ENCODE measurements around the gene NR2F6. TPM values are rescaled to one million over a fixed set of nuclear protein-coding genes. Genes with fewer than 3 reads are reported as not detected.
A peak's percentile ranks its signal among the peaks of the same experiment; 100 is the strongest.

NR2F6 gene
- polyA plus RNA-seq (2013, experiment 1 of 2), result 64.1 TPM
- 61.0 TPM for polyA plus RNA-seq (2013, experiment 2 of 2)

GRCh38 chr19:17245535-17245984 is at the start of gene NR2F6:
NR2F6 (minus strand) TSS chr19:17245919; CDS start chr19:17245220, 699 bp downstream.
- no peaks in the 10 kb centered on the region for H3K9me3 ChIP-seq (ENCODE audit: insufficient read depth, low read depth, low read length)
- peaks cover 9% of the 10 kb centered on the region for H3K36me3 ChIP-seq (ENCODE audit: insufficient read depth, low read length)
- H3K4me1 ChIP-seq (ENCODE audit: insufficient read depth, low read length), result peaks cover 25% of the 10 kb centered on the region
- WGBS, result under 1% methylated on average over 72 of the region's 72 CpGs
- no peaks in the 10 kb centered on the region for H3K27me3 ChIP-seq (ENCODE audit: insufficient read depth, low read length)
- H3K27ac ChIP-seq (ENCODE audit: low read depth, low read length), result peak within 1 kb of the TSS; percentile 97
- H3K9ac ChIP-seq (ENCODE audit: low read depth, low read length), result peak within 1 kb of the TSS; percentile 88
- H3K4me3 ChIP-seq (ENCODE audit: low read length), result peak within 1 kb of the TSS; percentile 78

GRCh38 chr19:17294051-17294891 is 48.6 kb upstream of the NR2F6 start:
- Histone ChIP-seq H3K36me3 (ENCODE audit: insufficient read depth, low read length) (peaks cover 21% of the 10 kb centered on the region), H3K9ac (ENCODE audit: low read depth, low read length) (no peak overlapping the region), H3K27me3 (ENCODE audit: insufficient read depth, low read length) (no peaks in the 10 kb centered on the region), H3K4me3 (ENCODE audit: low read length) (peak overlapping the region; percentile 73), H3K4me1 (ENCODE audit: insufficient read depth, low read length) (peaks cover 5% of the 10 kb centered on the region; the same call in 1 of the 2 replicates), H3K9me3 (ENCODE audit: insufficient read depth, low read depth, low read length) (no peaks in the 10 kb centered on the region), H3K27ac (ENCODE audit: low read depth, low read length) (no peak overlapping the region)
- WGBS, result 84% methylated on average over 48 of the region's 48 CpGs

GRCh38 chr19:17293605-17294004 is 47.9 kb upstream of the NR2F6 start:
- WGBS, result 93% methylated on average over 14 of the region's 14 CpGs
- Histone ChIP-seq H3K9me3 (ENCODE audit: insufficient read depth, low read depth, low read length) (no peaks in the 10 kb centered on the region), H3K27me3 (ENCODE audit: insufficient read depth, low read length) (no peaks in the 10 kb centered on the region), H3K27ac (ENCODE audit: low read depth, low read length) (no peak overlapping the region), H3K36me3 (ENCODE audit: insufficient read depth, low read length) (peaks cover 21% of the 10 kb centered on the region), H3K9ac (ENCODE audit: low read depth, low read length) (no peak overlapping the region), H3K4me1 (ENCODE audit: insufficient read depth, low read length) (peaks cover 5% of the 10 kb centered on the region; the same call in 1 of the 2 replicates), H3K4me3 (ENCODE audit: low read length) (peak overlapping the region; percentile 73)

- peaks cover 13% of the 10 kb centered on the region for H3K36me3 ChIP-seq (ENCODE audit: insufficient read depth, low read length)
- no peaks in the 10 kb centered on the region for H3K27me3 ChIP-seq (ENCODE audit: insufficient read depth, low read length)
- H3K9me3 ChIP-seq (ENCODE audit: insufficient read depth, low read depth, low read length), result no peaks in the 10 kb centered on the region
- peaks cover 5% of the 10 kb centered on the region; the same call in 1 of the 2 replicates for H3K4me1 ChIP-seq (ENCODE audit: insufficient read depth, low read length)
- H3K4me3 ChIP-seq (ENCODE audit: low read length), result peak overlapping the region; percentile 73
- peak overlapping the region; percentile 86 for H3K9ac ChIP-seq (ENCODE audit: low read depth, low read length)
- H3K27ac ChIP-seq (ENCODE audit: low read depth, low read length), result peak overlapping the region; percentile 85
- WGBS, result 2% methylated on average over 46 of the region's 46 CpGs
Observed at GRCh38 chr19:17292301-17293074, 46.8 kb upstream of the NR2F6 start.

- Histone ChIP-seq H3K9ac (ENCODE audit: low read depth, low read length) (no peak overlapping the region), H3K4me1 (ENCODE audit: insufficient read depth, low read length) (peaks cover 5% of the 10 kb centered on the region; the same call in 1 of the 2 replicates), H3K27me3 (ENCODE audit: insufficient read depth, low read length) (no peaks in the 10 kb centered on the region), H3K9me3 (ENCODE audit: insufficient read depth, low read depth, low read length) (no peaks in the 10 kb centered on the region), H3K4me3 (ENCODE audit: low read length) (no peak overlapping the region), H3K36me3 (ENCODE audit: insufficient read depth, low read length) (0 out of 2 replicates have a peak, but pooled peaks cover 6% of the 10 kb centered on the region), H3K27ac (ENCODE audit: low read depth, low read length) (no peak overlapping the region)
- WGBS, result 13% methylated on average over 22 of the region's 22 CpGs
Observed at GRCh38 chr19:17289489-17289888, 43.8 kb upstream of the NR2F6 start.

- 93% methylated on average over 9 of the region's 9 CpGs for WGBS
- H3K4me3 ChIP-seq (ENCODE audit: low read length), result no peak overlapping the region
- H3K27me3 ChIP-seq (ENCODE audit: insufficient read depth, low read length), result peaks cover 8% of the 10 kb centered on the region
- peaks cover 8% of the 10 kb centered on the region; the same call in 1 of the 2 replicates for H3K36me3 ChIP-seq (ENCODE audit: insufficient read depth, low read length)
- no peak overlapping the region for H3K27ac ChIP-seq (ENCODE audit: low read depth, low read length)
- no peaks in the 10 kb centered on the region for H3K4me1 ChIP-seq (ENCODE audit: insufficient read depth, low read length)
- H3K9ac ChIP-seq (ENCODE audit: low read depth, low read length), result no peak overlapping the region
- no peaks in the 10 kb centered on the region for H3K9me3 ChIP-seq (ENCODE audit: insufficient read depth, low read depth, low read length)
Observed at GRCh38 chr19:17286752-17287151, 41.0 kb upstream of the NR2F6 start.

- Histone ChIP-seq H3K27me3 (ENCODE audit: insufficient read depth, low read length) (peaks cover 13% of the 10 kb centered on the region), H3K9ac (ENCODE audit: low read depth, low read length) (no peak overlapping the region), H3K4me1 (ENCODE audit: insufficient read depth, low read length) (no peaks in the 10 kb centered on the region), H3K27ac (ENCODE audit: low read depth, low read length) (no peak overlapping the region), H3K9me3 (ENCODE audit: insufficient read depth, low read depth, low read length) (no peaks in the 10 kb centered on the region), H3K36me3 (ENCODE audit: insufficient read depth, low read length) (peaks cover 8% of the 10 kb centered on the region; the same call in 1 of the 2 replicates), H3K4me3 (ENCODE audit: low read length) (no peak overlapping the region)
- WGBS, result 94% methylated on average over 11 of the region's 11 CpGs
Observed at GRCh38 chr19:17286263-17286662, 40.5 kb upstream of the NR2F6 start.

GRCh38 chr19:17285415-17286135 is 39.9 kb upstream of the NR2F6 start:
- Histone ChIP-seq H3K4me3 (ENCODE audit: low read length) (no peak overlapping the region), H3K36me3 (ENCODE audit: insufficient read depth, low read length) (peaks cover 8% of the 10 kb centered on the region; the same call in 1 of the 2 replicates), H3K9me3 (ENCODE audit: insufficient read depth, low read depth, low read length) (no peaks in the 10 kb centered on the region), H3K9ac (ENCODE audit: low read depth, low read length) (no peak overlapping the region), H3K27me3 (ENCODE audit: insufficient read depth, low read length) (peaks cover 18% of the 10 kb centered on the region), H3K4me1 (ENCODE audit: insufficient read depth, low read length) (no peaks in the 10 kb centered on the region), H3K27ac (ENCODE audit: low read depth, low read length) (no peak overlapping the region)
- WGBS, result 92% methylated on average over 18 of the region's 18 CpGs

GRCh38 chr19:17283504-17283996 is 37.8 kb upstream of the NR2F6 start:
- peaks cover 18% of the 10 kb centered on the region for H3K36me3 ChIP-seq (ENCODE audit: insufficient read depth, low read length)
- H3K9ac ChIP-seq (ENCODE audit: low read depth, low read length), result no peak overlapping the region
- no peaks in the 10 kb centered on the region for H3K4me1 ChIP-seq (ENCODE audit: insufficient read depth, low read length)
- H3K9me3 ChIP-seq (ENCODE audit: insufficient read depth, low read depth, low read length), result no peaks in the 10 kb centered on the region
- WGBS, result 91% methylated on average over 7 of the region's 7 CpGs
- H3K27ac ChIP-seq (ENCODE audit: low read depth, low read length), result no peak overlapping the region
- peaks cover 18% of the 10 kb centered on the region for H3K27me3 ChIP-seq (ENCODE audit: insufficient read depth, low read length)
- H3K4me3 ChIP-seq (ENCODE audit: low read length), result no peak overlapping the region

GRCh38 chr19:17282488-17283125 is 36.9 kb upstream of the NR2F6 start:
- Histone ChIP-seq H3K4me1 (ENCODE audit: insufficient read depth, low read length) (no peaks in the 10 kb centered on the region), H3K9me3 (ENCODE audit: insufficient read depth, low read depth, low read length) (no peaks in the 10 kb centered on the region), H3K27ac (ENCODE audit: low read depth, low read length) (no peak overlapping the region), H3K9ac (ENCODE audit: low read depth, low read length) (0 out of 2 replicates have a peak overlapping the region, but pooled peaks have one; percentile 35), H3K4me3 (ENCODE audit: low read length) (peak overlapping the region; percentile 48), H3K36me3 (ENCODE audit: insufficient read depth, low read length) (peaks cover 23% of the 10 kb centered on the region), H3K27me3 (ENCODE audit: insufficient read depth, low read length) (peaks cover 18% of the 10 kb centered on the region)
- WGBS, result 14% methylated on average over 45 of the region's 45 CpGs

Data from HUES64 (cell line).